Psoas muscle (tissue), 8 donors: ENCODE results near the gene CPSF3. TPM values are rescaled to one million over a fixed set of nuclear protein-coding genes. Genes with fewer than 3 reads are reported as not detected.

Experiments
- ATAC-seq, 4 donors: fragments of 200-7000 bp; cut with Tn5 transposase; one replicate each; pipeline ENCODE4 v1.9.1; 2020; ENCODE audit warnings: moderate library complexity in 3 of 4, mild to moderate bottlenecking in 2 of 4
- DNase-seq, 2 donors: peaks; one replicate each; pipeline ENCODE4 v3.0.0-alpha.2; 2020
- H3K27ac ChIP-seq: fragments of 200-600 bp; one replicate; pipeline ENCODE4 v1.8.0; 2022
- H3K27me3 ChIP-seq, 3 donors: fragments of 200-600 bp in 1 of 3; one replicate each; pipeline versions ENCODE4 v1.6.1 to v1.8.0; 2013 to 2022; ENCODE audit warnings: low read length in 2 of 3, mild to moderate bottlenecking in 2 of 3, moderate library complexity in 1 of 3; ENCODE audit not compliant: insufficient read depth in 3 of 3
- H3K36me3 ChIP-seq, 2 donors: fragments of 200-600 bp in 1 of 2; one replicate each; pipeline versions ENCODE4 v1.6.1 to v1.8.0; 2013 to 2022; ENCODE audit warnings: low read depth in 1 of 2, mild to moderate bottlenecking in 1 of 2, moderate library complexity in 1 of 2; ENCODE audit not compliant: insufficient read depth in 1 of 2
- H3K4me1 ChIP-seq: fragments of 200-600 bp; one replicate; pipeline ENCODE4 v1.8.0; 2022
- H3K4me3 ChIP-seq: fragments of 200-600 bp; one replicate; pipeline ENCODE4 v1.8.0; 2022; ENCODE audit warnings: mild to moderate bottlenecking
- H3K9me3 ChIP-seq: fragments of 200-600 bp; one replicate; pipeline ENCODE4 v1.8.0; 2022
- WGBS, 3 donors: extraction: QIAGEN DNeasy Blood & Tissue Kit; methylation state at CpG; one replicate each; pipeline versions ENCODE4 v1.1.6 to v1.1.7; 2013; 5-methylcytosine and 5-hydroxymethylcytosine counted together
- intact Hi-C, 2 donors: fragments of 100-400 bp; cut with DNase I; formaldehyde crosslinking; loops; one replicate each; pipeline versions ENCODE4 v1.11.0 to v1.14.2; 2022
- polyA plus RNA-seq, 3 donors: library from polyadenylated mRNA; stranded (reverse); fragments of 200-250 nt; gene quantifications; one replicate each; pipeline ENCODE4 v1.2.3, GENCODE V29; 2013
- total RNA-seq, 4 donors: library from RNA; stranded (reverse); fragmentation: NEBNext Ultra II Directional in 2 of 4; extraction: Animal tissue kit (Norgen Biotek cat#: 25700) in 2 of 4; gene quantifications; one replicate each; pipeline versions ENCODE4 v1.2.1 to v1.2.4, GENCODE V29; 2021 to 2023
- TF ChIP-seq, protein P1 (sequence below): fragments of 200-600 bp; IDR thresholded peaks from one replicate; pipeline ENCODE4 v1.8.0; 2022; ENCODE audit warnings: antibody characterized with exemption
- donor health status: healthy with polysubstance abuse.
- donor health status: DM: no; HTN: no; CAD: no; lungs with moderate emphysema.
- donor health status: Bipolar disorder and iron deficiency.
- donor health status: healthy.
- donor health status: DM: yes; HTN: yes; CAD: no.
- donor health status: DM: no; HTN: no; CAD: no.
- donor health status: DM: no; HTN: no; CAD: no.
- donor health status: DM: yes; HTN: yes; CAD: no.

Gene CPSF3
- total and polyA plus RNA-seq, 7 donors: 11.3 to 21.8 (median 19.3) TPM

DNA sequence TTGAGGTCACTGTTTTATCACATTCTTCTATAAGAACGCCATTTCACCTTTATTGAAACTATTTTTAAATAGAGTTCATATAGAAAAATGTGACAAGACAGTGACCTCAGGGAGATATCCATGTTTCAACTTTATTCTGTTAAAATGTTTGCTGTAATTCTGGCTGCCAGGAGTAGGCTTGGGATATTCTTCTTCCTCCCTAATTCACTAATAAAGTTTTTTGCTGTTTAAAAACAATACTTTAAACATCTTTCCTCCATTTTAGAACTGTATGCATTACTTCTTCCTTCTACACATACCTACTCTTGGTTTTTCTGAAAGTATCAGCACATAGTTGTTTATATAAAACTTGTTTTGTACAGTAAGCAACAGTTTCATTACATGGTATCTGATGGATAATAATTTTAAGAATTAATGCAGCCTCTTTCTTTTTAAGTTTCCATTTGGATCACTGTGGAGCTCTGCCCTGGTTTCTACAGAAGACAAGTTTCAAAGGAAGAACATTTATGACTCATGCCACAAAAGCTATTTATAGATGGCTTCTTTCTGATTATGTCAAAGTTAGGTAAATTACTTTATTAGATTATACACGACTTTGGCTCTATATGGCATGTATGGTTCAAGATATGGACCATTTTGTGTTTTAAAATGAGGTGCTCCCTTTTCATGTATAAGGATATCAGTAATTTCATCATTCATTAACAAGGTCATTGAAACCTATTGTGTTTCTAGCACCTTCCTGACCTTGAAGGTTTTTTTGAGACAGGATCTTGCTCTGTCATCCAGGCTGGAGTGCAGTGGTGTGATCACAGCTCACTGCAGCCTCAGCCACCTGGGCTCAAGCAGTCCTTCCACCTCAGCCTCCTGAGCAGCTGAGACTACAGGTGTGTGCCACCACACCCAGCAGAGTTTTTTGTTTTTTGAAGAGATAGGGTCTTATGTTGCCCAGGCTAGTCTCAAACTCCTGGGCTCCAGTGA, 7.2 kb downstream of the CPSF3 start:
- peaks cover 9 to 71% of the 10 kb centered on the region in 2 donors for H3K36me3 ChIP-seq
- H3K9me3 ChIP-seq: no peaks in the 10 kb centered on the region
- H3K27me3 ChIP-seq: no peaks in the 10 kb centered on the region
- TF ChIP-seq, protein P1, sequence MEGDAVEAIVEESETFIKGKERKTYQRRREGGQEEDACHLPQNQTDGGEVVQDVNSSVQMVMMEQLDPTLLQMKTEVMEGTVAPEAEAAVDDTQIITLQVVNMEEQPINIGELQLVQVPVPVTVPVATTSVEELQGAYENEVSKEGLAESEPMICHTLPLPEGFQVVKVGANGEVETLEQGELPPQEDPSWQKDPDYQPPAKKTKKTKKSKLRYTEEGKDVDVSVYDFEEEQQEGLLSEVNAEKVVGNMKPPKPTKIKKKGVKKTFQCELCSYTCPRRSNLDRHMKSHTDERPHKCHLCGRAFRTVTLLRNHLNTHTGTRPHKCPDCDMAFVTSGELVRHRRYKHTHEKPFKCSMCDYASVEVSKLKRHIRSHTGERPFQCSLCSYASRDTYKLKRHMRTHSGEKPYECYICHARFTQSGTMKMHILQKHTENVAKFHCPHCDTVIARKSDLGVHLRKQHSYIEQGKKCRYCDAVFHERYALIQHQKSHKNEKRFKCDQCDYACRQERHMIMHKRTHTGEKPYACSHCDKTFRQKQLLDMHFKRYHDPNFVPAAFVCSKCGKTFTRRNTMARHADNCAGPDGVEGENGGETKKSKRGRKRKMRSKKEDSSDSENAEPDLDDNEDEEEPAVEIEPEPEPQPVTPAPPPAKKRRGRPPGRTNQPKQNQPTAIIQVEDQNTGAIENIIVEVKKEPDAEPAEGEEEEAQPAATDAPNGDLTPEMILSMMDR: no peak
- H3K27ac ChIP-seq: peak overlapping the region; percentile 7
- no peak for DNase-seq
- intact Hi-C loops: no loop called here
- H3K4me1 ChIP-seq: no peaks in the 10 kb centered on the region
- H3K4me3 ChIP-seq: no peak overlapping the region
- WGBS, 3 donors: 85 to 89% (median 88%) methylated on average over 2 of the region's 2 CpGs
- peak in 3 of 4 donors; percentile 47 to 61 (median 60) for ATAC-seq

DNA sequence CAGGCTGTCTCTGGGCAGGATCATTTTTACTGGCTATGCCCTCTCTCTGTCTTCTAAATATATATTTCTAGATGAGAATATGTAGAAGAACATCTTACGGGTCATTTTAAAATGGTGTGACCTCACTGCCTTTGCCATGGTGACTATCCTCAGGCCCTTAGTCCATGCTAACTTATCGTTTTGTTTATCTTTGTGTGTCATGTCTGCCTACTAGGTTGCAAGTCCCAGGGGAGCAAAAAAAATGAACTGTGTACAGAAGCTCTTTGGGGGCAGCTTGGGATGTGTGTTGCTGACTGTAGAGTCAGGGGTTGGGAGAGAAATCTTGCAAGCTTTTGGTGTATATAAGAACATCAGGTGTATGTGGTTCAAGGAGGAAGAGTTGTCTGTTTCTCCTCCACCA, 11.0 kb downstream of the CPSF3 start:
- intact Hi-C loops: no loop called here
- 79 to 91% (median 86%) methylated on average over 2 of the region's 2 CpGs for WGBS, 3 donors
- Histone ChIP-seq H3K4me3 (no peak overlapping the region), H3K4me1 (no peaks in the 10 kb centered on the region), H3K9me3 (no peaks in the 10 kb centered on the region), H3K36me3 (peaks cover 9 to 100% of the 10 kb centered on the region in 2 donors), H3K27me3 (no peaks in the 10 kb centered on the region), H3K27ac (no peak overlapping the region)
- ATAC-seq (no peak), DNase-seq (no peak)
- TF ChIP-seq, protein P1: no peak

DNA sequence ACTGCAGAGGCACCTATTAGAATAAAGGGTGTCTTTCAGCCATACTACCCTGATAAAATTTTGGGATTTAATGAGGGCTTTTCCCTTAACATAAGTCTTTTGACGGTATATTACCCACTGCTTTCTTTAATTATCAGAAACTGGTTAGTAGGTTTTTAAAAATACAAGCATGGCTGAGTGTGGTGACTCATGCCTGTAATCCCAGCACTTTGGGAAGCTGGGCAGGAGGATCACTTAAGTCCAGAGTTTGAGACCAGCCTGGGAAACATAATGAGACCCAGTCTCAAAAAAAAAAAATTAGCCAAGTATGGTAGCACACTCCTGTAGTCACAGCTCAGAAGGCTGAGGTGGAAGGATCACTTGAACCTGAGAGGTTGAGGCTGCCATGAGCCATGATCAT, 16.1 kb downstream of the CPSF3 start:
- Histone ChIP-seq H3K27ac (no peak overlapping the region), H3K4me1 (no peaks in the 10 kb centered on the region), H3K4me3 (no peak overlapping the region), H3K36me3 (peaks cover 10 to 100% of the 10 kb centered on the region in 2 donors), H3K27me3 (no peaks in the 10 kb centered on the region), H3K9me3 (no peaks in the 10 kb centered on the region)
- no peak for ATAC-seq
- WGBS, 3 donors: 86 to 100% (median 95%) methylated on average over 1 of the region's 1 CpG
- intact Hi-C loops: no loop called here
- DNase-seq: no peak
- TF ChIP-seq, protein P1: no peak

DNA sequence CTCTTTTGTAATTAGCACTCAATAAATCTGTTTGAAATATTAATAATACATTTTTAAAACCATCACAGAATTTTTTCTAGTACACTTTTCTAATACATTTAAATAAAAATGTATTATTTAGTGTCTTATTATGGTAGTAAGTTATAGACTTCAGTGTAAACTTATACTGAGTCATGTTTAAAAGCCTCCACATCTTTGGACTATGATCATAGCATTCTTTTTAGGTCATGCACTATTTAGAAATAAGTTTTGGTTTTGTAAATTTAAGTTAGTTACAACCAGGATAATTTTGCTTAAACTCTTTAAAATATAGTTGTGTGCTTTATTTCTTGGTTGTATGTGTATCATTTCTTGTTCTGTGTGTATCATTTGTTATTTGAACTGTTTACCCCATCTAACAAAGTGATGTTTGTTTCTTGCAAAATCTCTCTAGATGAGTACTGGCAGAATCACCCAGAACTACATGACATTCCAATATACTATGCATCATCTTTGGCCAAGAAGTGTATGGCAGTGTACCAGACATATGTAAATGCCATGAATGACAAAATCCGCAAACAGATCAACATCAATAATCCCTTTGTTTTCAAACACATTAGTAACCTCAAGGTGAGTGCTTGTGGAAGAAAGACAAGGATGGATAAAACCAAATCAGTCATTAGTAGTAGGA, 16.7 kb downstream of the CPSF3 start:
- Histone ChIP-seq H3K4me1 (no peaks in the 10 kb centered on the region), H3K27me3 (no peaks in the 10 kb centered on the region), H3K9me3 (no peaks in the 10 kb centered on the region), H3K4me3 (no peak overlapping the region), H3K27ac (no peak overlapping the region), H3K36me3 (peaks cover 10 to 100% of the 10 kb centered on the region in 2 donors)
- no peak for DNase-seq
- 80 to 85% (median 83%) methylated on average over 1 of the region's 1 CpG for WGBS, 3 donors
- TF ChIP-seq, protein P1: no peak
- ATAC-seq: no peak
- intact Hi-C loops: no loop called here
